DMS53 treated with DMSO at 0.1 percent for 48 hours (cell line): Measurements from ENCODE around the gene SRP14.
A peak's percentile ranks its signal among the peaks of the same experiment; 100 is the strongest.
"Not testable (repeated sequence)": the region's sequence is repeated elsewhere in the genome, so short reads cannot be mapped to it uniquely, and the experiment has no call there.

ENCODE experiments used
- DNase-seq: peaks from one replicate; lab custom pipeline; 2025; ENCODE audit not compliant: unreplicated experiment; lab: John Stamatoyannopoulos, UW

SRP14 gene, protein sequence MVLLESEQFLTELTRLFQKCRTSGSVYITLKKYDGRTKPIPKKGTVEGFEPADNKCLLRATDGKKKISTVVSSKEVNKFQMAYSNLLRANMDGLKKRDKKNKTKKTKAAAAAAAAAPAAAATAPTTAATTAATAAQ

DNA sequence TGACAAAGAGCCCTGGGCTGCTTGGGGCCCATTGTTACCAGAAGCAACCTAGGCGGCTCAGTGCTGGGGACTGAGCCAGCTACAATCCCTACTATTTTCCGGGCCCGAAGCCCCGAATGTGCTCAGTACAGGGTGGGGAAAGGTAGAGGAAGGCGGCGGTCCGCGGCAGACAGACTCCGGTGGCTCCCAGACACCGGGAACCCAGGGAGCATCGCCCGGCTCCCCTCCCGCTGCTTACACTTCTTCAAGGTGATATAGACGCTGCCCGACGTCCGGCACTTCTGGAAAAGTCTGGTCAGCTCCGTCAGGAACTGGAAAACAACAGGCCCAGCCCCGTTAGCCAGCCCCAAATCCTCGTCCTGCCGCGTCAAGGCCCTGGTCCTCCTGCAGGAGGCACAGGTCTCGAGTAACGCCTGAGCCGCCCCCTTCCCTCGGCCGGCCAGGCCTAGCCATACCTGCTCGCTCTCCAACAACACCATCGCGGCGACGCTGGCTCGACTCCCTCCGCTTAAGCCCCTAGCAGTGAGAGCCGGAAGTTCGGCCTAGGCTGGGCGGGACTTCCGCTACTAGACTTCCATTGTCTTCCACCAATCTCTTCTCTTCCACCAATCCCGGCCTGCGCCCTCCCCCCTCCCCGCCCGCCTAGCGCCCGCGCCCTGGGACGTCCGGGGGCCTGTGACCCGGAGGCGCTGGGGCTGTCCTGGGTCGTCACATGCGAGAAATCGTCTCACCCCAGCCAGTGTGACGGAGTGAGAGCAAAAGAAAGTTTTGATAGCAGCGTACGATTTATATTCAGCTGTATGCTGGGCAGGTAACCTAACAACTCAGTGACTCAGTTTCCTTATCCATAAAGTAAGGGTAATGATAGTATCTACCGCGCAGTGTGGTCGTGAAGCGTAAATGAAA, at the start of gene SRP14:
Gene SRP14, minus strand, starts transcription at position 544 of the 906 bp plus-strand sequence. Its CDS starts 65 bp downstream, at position 479.
- peak; percentile 63 for DNase-seq

DNA sequence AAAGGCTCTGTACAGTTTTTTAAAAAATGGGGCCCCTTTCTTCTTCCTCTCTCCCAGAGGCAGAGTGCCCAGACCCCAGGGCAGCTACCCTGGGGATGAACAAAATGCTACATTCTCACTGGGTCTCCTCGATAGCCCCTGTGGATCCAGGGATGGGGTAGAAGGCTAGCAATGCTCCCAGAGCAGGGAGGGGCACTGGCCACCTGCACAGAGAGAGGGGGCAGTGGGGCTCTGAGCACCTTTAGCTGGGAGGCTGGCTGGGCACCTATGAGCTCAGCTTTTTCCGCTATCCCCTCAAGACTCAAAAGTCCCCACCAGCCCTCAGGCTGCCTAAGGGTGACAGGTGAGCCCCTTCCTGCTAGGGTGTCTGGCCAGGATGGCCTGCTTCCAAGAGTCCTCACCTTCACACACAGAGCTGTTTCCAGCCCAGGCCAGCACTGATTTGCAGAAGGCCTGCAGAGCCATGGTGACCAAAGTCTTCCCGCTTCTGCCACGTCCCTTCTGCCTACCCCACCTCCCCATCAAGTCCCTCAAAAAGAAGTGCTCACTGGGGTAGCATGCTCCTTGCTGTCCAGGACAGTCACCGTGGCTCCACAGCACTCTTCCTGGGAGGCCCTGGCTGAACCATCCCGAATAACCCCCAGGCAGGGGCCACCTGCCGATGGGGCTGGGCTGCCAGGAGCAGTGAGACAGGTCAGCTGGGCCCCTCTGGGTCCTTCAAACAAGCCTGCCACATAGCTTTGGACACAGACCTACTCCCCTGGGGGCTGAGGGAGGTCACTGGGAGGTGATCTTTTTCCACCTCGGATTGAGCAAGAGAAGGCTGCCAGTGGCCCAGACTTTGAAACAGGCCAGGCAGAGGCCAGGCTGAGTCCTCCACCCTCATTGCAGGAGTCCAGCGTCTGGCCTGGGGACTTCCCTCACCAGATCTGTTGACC, 49.3 kb upstream of the SRP14 start:
- no peak for DNase-seq

DNA sequence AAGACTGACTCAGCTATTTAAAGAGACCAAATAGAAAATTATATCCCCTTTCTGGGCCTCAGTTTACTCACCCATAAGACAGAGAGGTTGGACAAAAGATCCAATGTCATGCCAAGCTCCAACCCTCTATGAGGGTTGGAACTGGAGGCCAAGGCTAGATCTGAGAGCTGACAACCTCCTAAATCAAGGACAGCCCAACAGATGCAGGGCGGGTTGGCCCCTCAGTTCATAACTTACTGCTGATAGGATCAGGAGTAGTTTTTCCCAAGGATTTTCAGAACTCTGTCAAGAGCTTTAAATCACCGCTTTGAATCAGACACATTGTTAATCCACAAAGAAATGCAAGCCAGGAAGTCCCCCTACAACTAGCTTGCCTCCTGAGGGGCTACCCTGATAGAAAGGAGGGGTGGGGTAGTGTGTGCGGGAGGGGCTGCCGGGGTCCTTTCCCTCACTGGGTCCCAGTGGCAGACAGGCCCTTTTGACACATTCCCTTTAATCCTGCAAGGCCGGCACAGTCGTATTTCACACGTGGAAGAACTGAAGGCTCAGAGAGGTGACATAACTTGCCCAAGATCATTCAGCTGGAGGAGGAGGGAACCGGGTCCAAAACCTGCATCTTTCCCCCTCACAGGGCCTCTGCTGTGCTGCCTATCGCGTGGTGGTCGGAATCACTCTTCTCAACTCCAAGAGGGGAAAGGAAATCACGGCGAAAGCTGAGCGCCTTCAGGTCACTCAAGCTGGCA, 48.3 kb upstream of the SRP14 start:
- DNase-seq: no peak

DNA sequence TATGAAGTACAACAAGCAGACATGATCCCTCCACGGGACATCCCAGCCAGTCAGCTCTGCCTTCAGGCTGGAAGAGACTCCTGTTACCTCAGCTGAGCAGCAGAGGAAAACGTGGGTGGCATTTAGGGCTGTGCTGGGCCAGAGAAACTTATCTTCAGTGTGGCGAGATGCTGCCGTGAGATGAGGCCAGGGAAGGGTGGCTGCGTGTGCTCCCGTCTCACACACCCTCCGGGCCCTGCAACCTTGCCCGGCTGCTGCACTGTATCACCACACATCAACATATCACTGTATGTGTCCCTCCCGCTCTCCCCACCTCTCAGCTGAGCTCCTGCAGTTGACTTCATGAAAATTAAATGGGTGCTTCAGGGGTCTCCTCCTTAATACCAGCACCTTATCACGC, 46.3 kb upstream of the SRP14 start:
- DNase-seq: no peak

DNA sequence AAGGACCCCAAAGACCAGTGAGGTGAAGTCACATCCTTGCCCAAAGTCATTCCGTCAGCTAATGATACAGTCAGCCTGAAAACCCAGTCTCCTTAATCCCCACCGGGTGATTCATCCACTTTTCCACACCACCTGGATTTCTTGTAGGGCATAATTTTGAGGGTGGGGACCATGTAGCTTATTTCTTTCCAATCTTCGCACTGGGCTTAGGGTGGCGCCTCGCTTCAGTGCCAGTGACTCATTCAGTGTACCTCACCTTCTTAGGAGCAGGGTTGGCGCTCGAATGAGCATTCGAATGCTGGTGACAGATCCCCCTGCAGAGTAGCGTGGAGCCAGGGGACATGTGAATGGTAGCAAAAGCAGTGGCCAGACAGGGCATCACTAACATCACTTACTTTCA, 45.7 kb upstream of the SRP14 start:
- no peak for DNase-seq

DNA sequence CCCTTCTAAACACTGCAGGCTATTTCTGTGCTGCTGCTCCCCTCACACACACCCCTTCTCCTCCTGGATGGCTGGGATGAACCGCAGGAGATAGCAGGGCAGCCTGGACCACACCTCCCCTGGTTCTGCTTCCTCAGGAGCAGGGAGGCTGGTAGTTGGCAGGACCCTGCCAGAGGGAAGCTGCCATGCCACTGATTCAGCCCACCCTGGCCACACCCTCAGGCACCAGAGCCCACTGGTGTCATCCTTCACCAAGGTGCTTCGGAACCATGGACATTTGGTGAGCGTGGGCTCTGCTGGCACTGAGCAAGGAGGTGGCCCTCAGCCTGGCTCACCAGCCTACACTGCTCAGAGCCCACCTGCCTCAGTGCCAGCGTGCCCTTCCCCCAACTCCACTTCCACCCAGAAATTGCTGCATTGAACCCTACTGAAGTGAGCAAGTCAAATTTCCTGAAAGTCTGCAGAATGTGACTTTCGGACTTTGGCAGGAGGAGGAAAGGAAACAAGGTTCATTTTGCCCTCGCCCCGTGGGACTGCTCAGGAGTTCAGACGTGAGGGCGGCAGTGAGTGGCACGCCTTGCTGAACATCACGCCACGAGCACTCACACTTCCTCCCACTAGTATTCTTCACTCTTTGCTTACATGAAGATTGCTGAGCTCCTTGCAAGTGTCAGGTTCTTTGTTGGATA, 43.4 kb upstream of the SRP14 start:
- no peak for DNase-seq

DNA sequence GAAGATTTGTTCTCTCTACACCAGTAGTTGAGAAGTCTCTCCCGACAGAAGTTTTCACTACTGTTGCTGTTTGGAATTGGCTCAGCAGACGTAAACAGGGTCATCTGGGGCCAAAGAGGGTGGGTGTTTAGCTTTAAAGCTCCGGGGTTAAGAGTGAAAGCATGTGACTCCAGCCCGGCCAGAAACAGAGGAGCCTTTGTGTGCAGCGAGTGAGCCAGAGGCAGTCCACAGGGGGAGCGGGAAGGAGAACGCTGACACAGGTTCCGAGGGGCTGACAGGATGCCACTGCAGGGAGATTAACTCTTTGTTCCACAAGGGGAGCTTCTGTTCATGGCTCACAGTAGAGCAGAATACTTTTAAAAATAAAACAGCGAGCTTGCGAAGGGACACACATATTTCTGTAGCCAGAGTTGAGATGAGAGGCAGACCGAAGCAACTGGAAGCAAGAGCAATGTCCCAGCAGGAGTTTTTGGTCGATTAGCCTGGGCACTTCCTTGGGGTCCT, 42.8 kb upstream of the SRP14 start:
- DNase-seq: no peak

DNA sequence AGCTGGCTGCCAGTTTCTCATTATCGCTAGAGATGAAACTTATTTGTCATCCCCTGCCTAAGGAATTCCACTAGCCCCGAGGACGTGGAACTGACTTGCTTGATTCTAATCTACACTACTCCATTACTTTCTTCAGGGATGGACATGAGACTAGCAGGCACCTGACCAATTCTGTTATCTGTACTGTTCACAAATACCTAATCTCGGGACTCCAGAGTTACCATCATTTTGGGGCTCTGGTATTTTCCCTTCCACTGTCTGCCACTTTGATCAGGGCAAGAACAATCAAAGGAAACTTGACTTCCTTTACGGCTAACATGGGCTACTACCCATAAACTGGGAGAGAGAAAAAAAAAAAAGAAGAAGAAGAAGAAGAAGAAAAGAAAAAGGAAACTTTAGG, 41.9 kb upstream of the SRP14 start:
- no peak for DNase-seq

DNA sequence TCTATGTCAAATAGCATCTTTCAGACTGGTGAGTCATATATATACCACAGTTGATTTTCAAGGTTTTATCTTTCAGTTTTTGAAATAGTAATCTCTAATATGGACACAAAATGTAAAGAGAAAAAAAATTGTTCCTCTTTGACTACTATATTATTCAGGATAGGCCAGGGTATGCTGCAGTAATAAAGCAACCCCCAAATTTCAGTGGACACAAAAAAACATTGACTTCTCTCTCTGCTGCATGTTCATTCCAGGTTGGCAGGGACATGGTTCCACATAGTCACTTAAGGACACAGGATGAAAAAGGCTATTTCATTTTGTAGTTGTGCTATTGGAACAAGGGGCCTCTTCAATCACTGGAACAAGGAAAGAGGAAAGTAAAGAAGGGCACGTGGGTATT, 41.1 kb upstream of the SRP14 start:
- no peak for DNase-seq

DNA sequence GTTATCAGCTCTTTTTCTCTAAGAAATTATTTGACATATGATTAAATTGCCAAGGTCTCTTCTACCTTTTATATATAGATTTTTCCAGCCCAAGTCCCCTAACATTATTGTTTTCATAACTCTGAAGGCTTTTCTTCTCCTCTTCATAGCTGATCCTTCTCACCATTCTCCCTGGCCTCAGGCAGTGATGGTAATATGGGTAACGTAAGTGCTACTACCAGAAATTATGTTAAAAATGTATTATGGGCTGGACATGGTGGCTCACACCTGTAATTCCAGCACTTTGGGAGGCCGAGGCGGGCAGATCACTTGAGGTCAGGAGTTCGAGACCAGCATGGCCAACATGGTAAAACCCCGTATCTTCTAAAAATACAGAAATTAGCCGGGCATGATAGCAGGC, 40.5 kb upstream of the SRP14 start:
- DNase-seq: no peak

DNA sequence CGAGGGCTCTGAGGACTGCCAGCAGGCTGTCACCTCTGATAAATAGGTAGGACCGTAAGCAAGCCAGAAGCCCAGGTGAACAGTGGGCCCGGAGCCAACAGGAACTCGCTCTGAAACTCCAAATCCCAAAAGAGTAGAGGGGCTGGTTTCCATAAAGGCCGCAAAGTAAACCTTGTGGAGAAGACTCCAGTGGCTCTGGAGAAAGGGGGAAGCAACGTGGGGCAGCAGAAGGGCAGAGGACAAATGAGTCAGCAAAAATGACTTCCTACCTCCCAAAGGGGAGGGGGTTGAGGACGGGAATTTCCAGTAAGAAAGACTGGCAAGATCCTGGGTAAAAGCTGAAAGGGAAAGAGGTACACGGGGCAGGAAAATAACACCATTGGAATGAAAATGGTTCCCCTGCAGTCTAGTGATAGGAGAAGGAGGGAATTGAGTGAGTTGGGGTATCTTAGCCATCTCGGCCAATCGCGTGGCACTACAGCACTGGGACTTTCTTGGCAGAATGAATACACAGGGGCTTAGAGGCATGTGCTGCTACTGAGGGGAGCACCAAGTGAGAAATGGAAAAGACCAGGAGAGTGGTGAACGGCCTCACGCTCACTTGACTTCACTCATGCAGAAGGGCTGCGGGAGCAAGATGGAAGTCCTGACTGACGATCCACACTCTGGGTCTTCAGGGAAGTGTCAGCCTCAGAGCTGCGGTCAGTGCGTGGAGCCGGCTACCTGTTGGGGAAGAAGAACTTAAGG, 36.5 kb upstream of the SRP14 start:
- DNase-seq: no peak

DNA sequence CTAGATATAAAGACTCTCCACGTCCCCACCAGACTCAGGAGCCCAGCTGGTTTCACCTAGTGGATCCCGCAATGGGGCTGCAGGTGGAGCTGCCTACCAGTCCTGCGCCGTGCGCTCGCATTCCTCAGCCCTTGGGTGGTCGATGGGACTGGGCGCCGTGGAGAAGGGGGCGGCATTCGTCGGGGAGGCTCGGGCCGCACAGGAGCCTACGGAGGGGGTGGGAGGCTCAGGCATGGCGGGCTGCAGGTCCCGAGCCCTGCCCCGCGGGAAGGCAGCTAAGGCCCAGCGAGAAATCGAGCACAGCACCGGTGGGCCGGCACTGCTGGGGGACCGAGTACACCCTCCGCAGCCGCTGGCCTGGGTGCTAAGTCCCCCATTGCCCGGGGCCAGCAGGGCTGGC, 35.7 kb upstream of the SRP14 start:
- DNase-seq: not testable (repeated sequence)

DNA sequence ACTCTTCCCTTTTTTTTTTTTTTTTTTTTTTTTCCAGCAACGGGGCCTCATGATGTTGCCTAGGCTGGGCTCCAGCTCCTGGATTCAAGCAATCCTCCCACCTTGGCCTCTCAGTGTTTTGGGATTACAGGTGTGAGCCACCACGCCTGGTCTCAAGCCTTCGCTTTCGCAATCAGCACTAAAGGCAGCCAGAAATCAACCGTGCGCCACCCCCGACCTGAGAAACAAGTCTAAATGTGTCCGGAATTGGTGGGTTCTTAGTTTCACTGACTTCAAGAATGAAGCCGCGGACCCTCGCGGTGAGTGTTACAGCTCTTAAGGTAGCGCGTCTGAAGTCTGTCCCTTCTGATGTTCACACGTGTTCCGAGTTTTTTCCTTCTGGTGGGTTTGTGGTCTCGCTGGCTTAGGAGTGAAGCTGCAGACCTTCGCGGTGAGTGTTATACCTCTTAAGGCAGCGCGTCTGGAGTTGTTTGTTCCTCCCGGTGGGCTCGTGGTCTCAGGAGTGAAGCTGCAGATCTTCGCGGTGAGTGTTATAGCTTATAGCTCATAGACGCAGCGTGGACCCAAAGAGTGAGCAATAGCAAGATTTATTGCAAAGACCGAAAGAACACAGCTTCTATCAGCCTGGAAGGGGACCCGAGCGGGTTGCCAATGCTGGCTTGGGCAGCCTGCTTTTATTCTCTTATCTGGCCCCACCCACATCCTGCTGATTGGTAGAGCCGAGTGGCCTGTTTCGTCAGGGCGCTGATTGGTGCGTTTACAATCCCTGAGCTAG, 34.9 kb upstream of the SRP14 start:
- not testable (repeated sequence) for DNase-seq

DNA sequence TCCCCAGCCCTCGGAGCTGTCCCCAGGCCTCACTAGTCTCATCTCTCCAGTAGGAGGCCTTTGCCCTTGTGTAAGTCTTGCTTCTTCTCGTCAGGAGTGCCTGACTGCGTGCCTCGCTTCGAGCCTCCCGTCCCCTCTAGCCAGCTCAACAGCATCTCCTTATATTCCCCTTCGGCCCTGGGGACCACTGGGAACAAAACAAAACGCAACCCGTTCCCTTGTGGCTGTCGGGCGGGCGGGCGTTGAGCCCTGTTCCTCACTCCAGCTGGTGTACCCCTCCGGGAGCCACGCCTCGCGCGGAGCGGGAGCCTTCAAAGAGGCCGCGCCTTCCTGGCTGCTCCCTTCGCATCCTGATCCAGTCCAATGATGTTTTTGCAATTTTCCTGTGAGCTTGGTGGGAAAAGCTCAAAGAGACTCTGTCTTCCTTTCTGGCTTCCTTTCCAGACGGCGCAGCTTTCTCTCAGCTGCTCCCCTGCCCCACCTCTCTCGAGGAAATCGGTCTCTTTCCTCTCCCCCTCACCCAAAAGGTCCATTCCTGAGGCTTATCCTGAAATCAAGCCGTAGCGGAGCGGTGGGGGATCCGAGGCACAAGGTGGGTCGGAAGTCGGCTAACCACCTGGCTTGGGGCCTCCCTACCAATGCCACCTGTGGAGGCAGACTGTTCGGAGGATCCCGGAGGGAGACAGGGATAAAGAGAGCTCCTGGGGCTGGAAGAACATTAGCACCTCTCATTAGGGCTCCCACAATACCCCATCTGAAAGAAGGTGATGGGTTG, 33.4 kb upstream of the SRP14 start:
- DNase-seq: no peak

DNA sequence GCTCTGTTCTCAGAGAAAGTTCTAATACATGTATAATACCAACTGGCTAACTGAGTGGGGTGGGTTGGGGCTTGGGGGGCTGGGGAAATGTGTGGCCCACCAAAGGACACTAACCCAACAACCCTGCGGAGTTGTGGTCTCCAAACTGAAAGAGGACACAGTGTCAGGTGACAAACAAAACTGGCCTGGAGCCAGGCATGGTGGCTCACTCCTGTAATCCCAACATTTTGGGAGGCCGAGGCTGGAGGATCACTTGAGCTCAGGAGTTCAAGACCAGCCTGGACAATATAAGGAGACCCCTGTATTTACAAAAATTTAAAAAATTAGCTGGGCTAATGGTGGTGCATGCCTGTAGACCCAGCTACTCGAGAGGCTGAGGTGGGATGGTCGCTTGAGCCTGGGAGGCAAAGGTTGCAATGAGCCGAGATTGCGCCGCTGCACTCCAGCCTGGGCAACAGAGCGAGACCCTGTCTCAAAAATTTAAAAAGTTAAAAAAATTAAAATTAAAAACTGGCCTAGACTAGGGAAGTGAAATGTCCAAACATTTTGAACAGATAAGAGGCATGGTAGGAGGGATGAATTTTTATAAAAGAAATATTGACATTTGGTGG, 31.7 kb upstream of the SRP14 start:
- no peak for DNase-seq

DNA sequence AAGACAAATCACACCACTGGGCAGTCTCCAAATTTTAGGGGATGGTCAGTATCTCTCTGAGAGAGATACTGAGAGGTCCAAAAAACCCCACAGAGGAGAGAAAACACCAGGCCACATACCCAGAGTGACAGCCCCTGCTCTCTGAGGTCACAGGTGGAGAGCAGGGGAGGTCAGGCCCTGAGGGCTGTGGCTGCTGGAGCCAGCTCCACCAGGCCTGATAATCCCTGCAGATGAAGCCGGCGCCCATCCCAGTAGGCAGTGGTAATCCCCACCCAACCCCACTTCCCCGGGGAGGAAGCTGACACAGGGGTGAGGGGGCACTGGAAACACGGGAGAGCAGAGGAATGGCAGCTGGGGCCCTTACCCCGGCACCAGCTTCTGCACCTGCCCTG, 31.2 kb upstream of the SRP14 start:
- DNase-seq: no peak
